Islet of Langerhans (tissue), 1 donor: ENCODE data around the gene SBNO1.
"Not testable (repeated sequence)": the region's sequence is repeated elsewhere in the genome, so short reads cannot be mapped to it uniquely, and the experiment has no call there.

Experiments used
- FAIRE-seq: peaks from one replicate; lab custom pipeline; 2011; peaks lifted over from hg19 to GRCh38; lab: Jason Lieb, UNC

SBNO1 gene

GRCh38 chr12:123346946-123347345, 17.7 kb downstream of the SBNO1 start:
- FAIRE-seq: no peak

- no peak for FAIRE-seq
These were observed 20.6 kb downstream of the SBNO1 start for GRCh38 chr12:123344086-123344485.

GRCh38 chr12:123337070-123337469, 27.6 kb downstream of the SBNO1 start:
- no peak for FAIRE-seq

- no peak for FAIRE-seq
These were observed 28.1 kb downstream of the SBNO1 start for GRCh38 chr12:123336530-123336929.

- FAIRE-seq: no peak
These were observed 29.2 kb downstream of the SBNO1 start for GRCh38 chr12:123335490-123335889.

- no peak for FAIRE-seq
These were observed 34.8 kb downstream of the SBNO1 start for GRCh38 chr12:123329799-123330198.

GRCh38 chr12:123319826-123320225, 44.8 kb downstream of the SBNO1 start:
- no peak for FAIRE-seq

- no peak for FAIRE-seq
These were observed 45.4 kb downstream of the SBNO1 start for GRCh38 chr12:123319273-123319672.

- FAIRE-seq: not testable (repeated sequence)
These were observed 51.6 kb downstream of the SBNO1 start for GRCh38 chr12:123313046-123313445.

GRCh38 chr12:123306200-123306599, 58.4 kb downstream of the SBNO1 start:
- no peak for FAIRE-seq

GRCh38 chr12:123305136-123305535, 59.5 kb downstream of the SBNO1 start:
- FAIRE-seq: peak; percentile 64

- no peak for FAIRE-seq
These were observed 71.4 kb downstream of the SBNO1 start for GRCh38 chr12:123293178-123293760.

GRCh38 chr12:123289911-123290310, 74.7 kb downstream of the SBNO1 start:
- no peak for FAIRE-seq

- FAIRE-seq: no peak
These were observed 75.8 kb downstream of the SBNO1 start for GRCh38 chr12:123288751-123289346.

- no peak for FAIRE-seq
These were observed 77.8 kb downstream of the SBNO1 start for GRCh38 chr12:123286652-123287373.

- no peak for FAIRE-seq
These were observed 80.0 kb downstream of the SBNO1 start for GRCh38 chr12:123284669-123285068.

- FAIRE-seq: no peak
These were observed 81.2 kb downstream of the SBNO1 start for GRCh38 chr12:123283461-123283860.

GRCh38 chr12:123282111-123282510, 82.5 kb downstream of the SBNO1 start:
- no peak for FAIRE-seq

- FAIRE-seq: no peak
These were observed 83.7 kb downstream of the SBNO1 start for GRCh38 chr12:123280971-123281370.

GRCh38 chr12:123278101-123278627, 86.5 kb downstream of the SBNO1 start:
- FAIRE-seq: no peak

- FAIRE-seq: no peak
These were observed 91.5 kb downstream of the SBNO1 start for GRCh38 chr12:123273166-123273565.

GRCh38 chr12:123271001-123271668, 93.5 kb downstream of the SBNO1 start:
- no peak for FAIRE-seq
